Ramos (cell line): ENCODE data around the gene RAB11FIP2.

Experiments used
- in situ Hi-C: fragments of 300-500 bp; cut with MboI; formaldehyde crosslinking; loops from one replicate; pipeline ENCODE4 v1.14.3; 2022; ENCODE audit warnings: low sequenced_read_pairs; ENCODE audit not compliant: unreplicated experiment

The RAB11FIP2 gene

DNA sequence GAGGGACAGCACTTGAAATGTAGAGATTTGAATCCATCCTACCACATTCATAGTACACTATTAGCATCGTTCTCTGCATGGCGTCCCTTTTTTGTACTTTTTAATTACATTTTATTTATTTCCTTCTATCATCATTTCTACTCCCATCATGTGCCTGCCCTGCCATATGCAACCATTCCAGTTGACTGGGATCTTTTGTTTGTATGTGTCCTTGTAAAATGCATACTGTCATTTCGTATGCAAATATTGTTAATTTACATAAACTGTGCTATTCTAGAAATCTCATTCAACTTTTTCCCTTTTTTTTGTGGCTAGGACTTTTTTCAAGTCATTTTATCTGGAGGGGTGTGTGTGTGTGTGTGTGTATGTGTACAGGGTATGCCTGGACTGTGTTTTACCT, 57.9 kb downstream of the RAB11FIP2 start:
- in situ Hi-C loops = no loop called here

DNA sequence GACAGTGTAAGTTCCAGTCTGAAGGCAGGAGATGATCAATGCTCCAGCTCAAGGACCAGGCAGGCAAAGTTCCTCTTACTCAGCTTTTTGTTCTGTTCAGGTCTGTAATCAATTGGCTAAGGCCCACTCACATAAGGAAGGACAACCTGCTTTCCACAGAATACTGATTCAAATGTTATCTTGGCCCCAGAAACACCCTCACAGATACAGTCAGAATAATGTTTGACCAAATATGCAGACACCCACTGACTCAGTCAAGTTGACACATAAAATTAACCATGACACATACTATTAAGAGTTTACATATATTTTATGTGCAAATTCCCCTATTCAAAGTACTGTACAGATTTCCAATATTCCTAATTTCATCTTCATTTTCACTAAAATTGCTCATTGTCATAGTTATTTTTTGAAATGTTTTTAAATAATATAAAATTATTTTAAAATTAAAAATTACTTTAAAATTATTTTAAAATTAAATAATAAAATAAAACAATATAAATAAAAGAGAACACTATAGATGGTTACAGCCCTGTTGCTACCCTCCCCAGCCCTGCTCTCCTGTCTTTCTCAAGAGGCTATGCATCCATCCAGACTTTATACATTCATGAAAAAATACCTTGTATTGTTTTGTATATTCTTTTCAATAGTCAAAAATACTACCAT, 59.4 kb downstream of the RAB11FIP2 start:
- in situ Hi-C loops = no loop called here

DNA sequence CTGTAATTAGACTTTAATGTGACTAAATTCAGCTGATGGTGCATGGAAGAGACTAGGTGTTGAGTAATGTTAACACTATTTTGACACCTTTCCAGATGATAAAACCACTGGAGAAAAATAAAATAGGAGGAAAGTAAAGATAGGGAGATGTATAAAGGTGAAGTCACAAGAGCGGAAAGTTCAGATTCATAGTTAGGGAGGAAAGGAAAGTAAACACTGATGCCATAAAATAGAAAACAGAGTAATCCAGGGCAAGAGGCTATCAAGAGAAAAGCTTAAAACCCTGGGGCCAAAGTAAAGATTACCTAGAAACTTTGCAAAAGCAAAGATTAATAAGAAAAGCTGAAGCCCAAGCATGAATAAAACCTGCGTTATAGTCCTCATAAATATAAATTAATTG, 62.8 kb downstream of the RAB11FIP2 start:
- in situ Hi-C loops = no loop called here

DNA sequence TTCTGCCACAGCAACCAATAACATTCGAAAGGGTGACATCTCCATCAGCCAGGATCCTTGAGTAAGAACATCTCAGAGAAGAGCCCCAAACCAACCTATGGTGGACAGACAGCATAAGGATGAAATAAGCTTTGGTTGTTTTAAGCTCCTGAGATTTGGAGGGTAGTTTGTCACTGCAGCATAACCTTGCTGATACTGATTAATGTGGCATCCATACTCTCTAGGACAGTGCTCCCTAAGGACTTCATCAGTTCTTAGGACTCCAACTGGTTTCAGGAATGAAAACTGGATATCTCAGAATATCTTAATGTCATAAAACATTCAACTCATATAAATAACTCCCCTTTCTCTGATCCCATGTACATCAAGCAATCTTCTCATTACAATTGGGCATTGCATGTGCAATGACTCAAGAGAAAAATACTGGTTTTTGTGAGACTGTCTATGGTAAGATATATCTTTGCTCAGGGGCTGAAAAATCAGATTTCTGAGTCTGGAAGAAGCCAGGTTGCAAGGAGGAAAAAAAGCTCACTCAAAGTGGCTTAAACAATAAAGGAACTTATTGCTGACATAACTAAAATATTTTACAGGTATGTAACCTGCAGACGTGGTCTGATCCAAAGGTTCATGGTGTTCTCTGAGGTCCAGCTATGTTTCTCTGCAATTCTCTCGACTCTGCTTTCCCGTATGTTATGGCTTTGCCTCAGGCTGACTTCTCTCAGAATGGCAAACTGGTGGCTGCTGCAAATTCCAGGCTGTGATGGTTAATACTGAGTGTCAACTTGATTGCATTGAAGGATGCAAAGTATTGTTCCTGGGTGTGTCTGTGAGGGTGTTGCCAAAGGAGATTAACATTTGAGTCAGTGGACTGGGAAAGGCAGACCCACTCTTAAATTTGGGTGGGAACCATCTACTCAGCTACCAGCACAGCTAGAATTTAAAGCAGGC, 65.7 kb downstream of the RAB11FIP2 start:
- in situ Hi-C loops = no loop called here

DNA sequence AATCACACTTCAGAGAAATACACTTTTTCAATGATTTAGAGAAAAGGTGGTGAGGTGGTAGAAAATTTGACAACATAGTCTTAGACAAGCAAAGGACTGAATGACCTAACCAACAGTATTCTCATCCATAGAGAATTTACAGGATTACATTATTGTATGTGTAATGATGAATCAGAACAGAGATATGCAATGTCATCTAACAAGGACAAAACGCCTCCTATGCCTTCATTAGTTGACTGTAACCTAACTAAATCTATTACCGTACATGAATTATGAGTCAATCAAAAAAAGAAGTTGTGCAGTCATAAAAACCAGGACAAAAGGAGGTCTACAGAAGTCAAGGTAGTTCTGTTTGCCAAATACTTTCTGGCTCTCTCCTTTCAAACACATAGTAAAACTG, 66.5 kb downstream of the RAB11FIP2 start:
- in situ Hi-C loops = no loop called here

DNA sequence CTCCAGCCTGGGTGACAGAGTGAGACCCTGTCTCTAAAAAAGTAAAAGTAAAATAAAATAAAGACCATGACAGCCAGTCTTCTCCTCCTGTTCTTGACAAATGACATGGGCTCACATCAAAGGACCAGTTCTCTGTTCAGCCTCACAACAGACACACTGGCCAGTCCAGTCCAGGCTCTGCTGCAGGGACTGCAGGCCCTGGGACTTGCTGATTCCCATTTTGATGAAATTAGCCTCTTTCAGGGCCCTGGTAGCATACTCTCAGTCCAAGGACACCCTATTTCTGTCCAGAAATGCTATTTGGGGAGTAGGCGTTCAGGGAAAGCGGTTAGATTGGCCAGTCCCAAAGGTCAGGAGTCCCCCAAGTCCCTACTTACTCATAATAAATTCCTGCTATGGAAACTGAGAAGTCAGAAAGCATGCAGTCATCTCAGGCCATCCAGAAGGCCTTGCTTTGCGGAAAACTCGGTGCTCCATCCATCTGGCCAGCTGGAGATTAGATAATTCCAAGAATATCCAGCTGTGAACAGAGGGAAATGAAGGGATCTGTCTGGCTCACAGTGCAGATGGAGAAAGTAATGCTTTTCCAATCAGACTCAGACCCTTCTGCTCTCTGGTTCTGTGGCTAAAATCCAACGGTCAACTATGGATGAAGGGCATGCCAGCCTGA, 74.4 kb downstream of the RAB11FIP2 start:
- in situ Hi-C loops = no loop called here

DNA sequence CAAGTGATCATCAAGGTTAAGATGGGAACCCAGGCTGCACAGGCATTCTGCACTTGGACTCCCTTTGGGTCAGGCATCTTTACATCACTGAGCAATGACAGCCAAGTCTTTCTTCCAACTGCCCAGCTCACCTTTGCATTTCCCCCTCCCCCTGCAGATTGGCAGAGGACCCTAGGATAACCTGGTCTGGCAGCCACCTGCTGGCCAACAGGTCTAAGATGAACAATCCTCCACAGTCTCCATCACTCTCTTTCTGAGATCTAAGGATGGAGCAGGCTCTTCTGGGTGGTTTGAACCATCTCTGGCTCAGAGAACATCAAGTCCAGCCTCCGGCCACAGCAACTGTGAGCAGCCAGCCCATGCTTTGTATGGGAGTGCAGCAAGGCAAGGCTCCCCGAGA, 75.8 kb downstream of the RAB11FIP2 start:
- in situ Hi-C loops = no loop called here

DNA sequence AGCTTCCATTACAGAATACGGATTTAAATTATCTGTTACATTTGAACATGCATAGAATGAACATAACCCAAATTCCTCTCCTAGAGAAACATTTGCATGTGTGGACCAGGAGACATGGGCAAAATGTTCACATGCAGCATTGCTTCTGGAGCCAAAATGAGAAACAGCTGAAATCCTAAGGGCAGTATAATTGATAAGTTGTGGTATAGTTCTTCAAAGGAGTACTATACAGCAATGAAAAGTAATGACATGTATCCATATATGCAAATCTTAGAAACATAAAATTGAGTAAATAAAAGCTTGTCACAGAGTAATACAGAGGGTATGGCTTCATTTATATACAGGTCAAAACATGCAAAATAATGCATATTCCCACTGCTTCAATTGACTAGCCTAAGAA, 77.1 kb downstream of the RAB11FIP2 start:
- in situ Hi-C loops = no loop called here

DNA sequence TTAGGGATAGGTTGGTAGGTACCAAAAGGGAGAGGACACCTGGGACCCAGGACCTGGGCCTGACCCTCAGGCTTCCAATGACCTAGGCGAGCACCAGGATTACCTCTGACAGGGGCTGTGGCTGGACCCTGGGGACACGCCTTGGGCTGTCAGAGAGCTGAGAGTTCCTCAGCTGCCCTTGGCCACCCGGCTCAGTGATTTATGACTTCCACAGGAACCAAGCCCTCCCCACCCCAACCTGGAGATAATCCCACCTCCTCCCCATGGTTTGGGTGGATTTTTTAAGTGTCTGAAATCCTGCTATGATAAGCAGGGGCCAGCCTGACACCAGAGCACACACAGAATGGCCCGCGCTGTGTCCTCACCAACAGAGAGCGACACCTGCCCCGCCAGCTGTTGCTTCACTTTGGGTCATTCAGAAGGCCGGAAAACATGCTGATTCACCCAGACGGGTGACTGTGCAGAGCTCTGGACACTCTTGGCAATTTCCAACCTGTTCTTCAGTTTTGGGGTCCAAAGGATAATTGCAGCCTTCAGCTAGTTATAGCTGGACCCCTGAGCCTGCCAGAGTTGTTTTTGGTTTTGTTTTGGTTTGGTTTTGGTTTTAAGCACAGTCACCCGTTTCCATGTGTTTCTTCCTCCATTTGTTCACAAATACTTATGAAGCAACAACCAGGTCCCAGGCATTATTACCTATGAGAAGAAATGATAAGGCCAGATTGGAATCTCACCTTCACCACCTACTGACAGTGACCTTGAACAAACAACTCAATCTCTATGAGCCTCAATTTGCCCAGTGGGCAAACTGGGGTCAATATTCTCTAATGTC, 78.2 kb downstream of the RAB11FIP2 start:
- in situ Hi-C loops = no loop called here

DNA sequence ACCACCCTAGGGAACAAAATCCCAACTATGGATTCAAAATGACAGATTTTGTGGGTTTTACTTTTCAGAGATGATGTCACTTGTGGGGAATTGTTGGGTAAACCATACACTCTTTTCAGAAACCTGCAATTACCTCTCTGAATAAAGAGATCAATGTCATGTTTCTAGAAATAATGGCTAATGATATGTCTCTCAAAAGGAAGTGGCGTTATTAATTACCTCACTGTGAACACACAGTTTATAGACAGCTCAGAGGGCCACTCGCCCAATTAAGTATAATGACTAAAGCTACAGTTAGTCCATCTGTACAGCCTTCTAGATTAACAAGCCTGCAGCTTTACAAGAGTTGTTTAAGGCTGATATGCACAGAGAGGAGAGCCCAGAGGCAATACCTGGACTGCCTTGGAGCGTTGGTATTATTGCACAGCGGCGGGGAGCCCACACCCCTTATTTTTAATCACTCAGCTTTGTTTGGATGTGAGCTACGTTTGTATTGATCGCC, 79.5 kb downstream of the RAB11FIP2 start:
- in situ Hi-C loops = no loop called here

DNA sequence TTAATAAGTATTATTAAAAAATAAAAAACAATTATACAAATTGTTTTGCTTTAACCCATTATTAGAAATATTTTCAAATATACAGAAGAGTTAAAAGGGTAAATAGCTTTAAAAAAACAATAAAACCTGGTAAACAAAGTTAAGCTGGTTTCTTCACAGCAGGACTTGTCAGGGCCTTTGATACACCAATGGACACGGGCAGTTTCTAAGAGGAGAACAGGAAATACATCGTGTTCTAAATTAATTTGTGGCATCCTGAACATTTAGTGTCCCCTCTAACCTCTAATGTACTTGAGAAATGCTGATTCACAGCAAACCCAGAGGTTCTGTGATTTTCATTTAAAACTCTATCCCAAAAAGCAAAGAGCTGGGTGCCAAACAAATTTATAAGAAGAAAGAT, 80.8 kb downstream of the RAB11FIP2 start:
- in situ Hi-C loops = no loop called here

DNA sequence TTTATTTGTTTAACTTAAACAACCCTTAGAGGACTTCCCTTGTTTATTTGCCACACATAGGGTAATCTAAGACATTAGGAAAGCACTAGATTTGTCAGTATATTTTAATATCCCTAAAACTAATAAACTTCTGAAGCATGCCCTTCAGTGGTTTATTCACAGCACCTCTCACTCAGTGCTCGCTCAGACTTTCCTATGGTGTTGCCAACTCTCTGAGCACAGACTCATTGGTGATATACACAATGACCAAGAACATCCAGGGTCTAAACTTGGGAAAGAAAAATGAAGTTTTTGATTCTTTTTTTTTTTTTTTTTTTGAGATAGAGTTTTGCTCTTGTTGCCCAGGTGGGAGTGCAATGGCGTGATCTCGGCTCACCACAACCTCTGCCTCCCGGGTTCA, 82.2 kb downstream of the RAB11FIP2 start:
- in situ Hi-C loops = no loop called here

DNA sequence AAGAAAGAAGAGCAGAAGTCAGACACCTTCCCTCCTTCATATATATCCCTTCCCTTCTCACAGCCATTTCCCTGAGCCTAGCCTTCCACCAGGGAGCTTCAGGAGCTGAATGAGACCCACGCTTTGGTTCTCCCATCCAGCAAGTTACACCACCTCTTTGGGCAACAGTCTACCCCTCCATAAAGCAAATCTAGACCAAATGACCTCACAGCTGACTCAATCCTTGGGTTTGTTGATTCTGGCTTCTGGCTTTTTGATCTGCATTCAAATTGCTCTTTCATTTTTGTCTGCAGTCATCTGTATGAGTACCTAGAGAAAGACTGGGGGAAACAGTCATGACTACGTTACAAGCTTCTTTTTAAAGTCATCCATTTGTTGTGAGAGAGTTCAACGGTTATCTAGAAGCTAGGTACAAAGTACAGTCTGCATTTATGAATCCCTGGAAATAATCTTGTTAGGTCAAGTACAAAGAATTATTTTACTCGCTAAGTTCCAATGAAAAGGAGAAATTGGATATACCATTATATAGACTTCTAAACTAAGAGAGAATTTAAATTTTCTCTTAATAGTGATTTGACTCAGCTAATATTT, 86.3 kb downstream of the RAB11FIP2 start:
- in situ Hi-C loops = no loop called here

DNA sequence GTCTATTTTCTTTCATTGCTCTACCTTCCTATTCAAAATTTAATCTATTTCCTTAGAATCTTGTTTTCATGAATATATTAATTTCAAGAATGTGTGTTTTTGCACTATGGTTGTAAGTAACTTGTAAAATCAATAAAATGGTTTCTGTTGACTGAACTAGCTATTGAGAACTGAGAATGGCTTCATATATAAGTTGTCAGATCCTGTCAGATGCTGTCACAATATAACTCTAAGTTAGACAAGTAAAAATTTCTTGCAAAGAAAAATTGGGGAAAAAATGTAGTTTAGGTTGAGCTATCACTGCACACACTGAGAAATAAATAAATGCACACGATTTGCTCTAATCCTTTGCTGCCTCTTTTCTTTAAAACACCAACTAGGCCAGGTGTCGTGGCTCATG, 89.8 kb downstream of the RAB11FIP2 start:
- in situ Hi-C loops = no loop called here

DNA sequence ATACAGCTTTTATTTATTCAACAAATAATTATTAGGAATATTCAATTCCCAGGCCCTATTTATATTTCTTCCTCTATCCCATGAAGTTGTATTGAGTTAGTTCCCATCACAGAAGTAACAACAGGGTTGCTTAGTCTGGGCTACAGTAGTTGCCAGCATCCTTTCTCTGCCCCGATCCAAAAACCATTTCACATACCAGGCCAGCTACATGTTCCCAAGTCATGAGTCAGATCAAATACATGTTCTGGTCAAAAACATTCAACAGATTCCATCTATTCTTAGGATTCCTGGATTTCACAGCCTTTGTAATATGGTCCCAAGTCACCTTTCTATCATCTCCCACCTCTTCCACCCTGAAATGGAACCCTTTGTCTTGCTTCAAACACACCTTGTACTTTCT, 91.6 kb downstream of the RAB11FIP2 start:
- in situ Hi-C loops = no loop called here
